HG03469 (cell line): ENCODE measurements around the gene VIM.

ENCODE experiments used
- ATAC-seq: cut with Tn5 transposase; IDR thresholded peaks from one replicate; pipeline ENCODE4 v1.9.1; 2021; ENCODE audit warnings: mild to moderate bottlenecking, moderate library complexity, moderate number of reproducible peaks; ENCODE audit not compliant: unreplicated experiment

Gene VIM

DNA sequence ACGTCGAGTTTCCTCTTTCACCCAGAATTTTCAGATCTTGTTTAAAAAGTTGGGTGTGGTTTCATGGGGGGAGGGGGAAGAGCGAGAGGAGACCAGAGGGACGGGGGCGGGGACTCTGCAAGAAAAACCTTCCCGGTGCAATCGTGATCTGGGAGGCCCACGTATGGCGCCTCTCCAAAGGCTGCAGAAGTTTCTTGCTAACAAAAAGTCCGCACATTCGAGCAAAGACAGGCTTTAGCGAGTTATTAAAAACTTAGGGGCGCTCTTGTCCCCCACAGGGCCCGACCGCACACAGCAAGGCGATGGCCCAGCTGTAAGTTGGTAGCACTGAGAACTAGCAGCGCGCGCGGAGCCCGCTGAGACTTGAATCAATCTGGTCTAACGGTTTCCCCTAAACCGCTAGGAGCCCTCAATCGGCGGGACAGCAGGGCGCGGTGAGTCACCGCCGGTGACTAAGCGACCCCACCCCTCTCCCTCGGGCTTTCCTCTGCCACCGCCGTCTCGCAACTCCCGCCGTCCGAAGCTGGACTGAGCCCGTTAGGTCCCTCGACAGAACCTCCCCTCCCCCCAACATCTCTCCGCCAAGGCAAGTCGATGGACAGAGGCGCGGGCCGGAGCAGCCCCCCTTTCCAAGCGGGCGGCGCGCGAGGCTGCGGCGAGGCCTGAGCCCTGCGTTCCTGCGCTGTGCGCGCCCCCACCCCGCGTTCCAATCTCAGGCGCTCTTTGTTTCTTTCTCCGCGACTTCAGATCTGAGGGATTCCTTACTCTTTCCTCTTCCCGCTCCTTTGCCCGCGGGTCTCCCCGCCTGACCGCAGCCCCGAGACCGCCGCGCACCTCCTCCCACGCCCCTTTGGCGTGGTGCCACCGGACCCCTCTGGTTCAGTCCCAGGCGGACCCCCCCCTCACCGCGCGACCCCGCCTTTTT lies at the start of gene VIM:
VIM (plus strand) TSS at position 151 of the 925 bp plus-strand sequence. CDS start 1,182 bp downstream, outside the sequence.
- ATAC-seq: peak; percentile 22

DNA sequence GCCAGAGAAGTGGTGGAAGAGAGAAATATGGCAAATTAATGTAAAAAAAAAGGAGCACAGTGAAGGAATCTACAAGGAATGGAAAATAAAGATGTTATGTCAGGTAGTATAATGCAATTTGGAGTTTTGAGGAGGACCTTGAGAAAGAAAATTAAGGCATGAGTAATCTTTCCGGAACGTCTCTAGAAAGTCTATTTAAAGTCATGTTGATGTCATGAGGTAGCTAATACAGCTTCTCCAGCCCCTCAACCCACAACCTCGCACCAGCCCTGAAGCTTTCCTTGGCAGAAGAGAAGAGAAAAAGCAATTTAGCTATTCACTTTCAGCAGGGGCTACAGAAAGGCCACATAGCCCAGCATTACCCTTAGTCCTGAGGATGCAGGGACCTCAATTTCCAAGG lies 49.0 kb upstream of the VIM start:
- no peak for ATAC-seq

DNA sequence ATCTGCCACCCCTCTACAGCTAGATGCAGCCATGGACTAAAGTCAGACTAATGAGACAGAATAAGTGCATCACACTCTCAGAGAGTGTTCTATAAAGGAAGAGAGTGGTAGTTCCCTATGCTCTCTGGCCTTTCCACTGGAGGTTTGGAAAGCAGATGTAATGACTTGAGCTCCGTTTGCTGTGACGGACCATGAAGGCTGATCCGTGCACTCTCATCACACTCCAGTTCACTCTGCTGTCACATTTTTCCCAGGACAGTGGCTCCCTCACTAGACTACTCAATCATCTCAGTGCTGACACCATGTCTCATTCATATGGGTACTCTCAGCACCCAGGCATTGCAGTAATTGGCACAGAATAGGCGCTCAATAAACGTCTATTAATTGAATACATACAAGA lies 46.9 kb upstream of the VIM start:
- ATAC-seq: no peak

DNA sequence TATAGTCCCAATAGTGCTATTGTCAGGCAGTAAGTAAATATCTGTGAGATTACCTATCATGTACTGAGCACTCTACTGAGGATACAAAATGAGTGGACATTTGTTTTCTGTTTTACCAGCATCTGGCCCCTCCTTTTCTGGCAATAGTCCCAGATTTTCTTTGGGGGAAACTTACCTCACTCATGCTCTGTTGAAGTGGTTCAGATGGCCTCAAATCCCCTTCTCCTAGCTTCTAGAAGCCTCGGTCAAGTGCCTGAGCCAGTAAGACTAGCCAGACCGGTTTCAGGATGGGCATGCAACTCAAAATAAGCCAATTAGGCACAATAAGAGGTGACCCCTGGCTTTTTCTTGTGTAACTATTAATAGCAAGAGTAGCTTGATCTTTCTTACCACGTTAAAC lies 46.3 kb upstream of the VIM start:
- ATAC-seq: no peak

DNA sequence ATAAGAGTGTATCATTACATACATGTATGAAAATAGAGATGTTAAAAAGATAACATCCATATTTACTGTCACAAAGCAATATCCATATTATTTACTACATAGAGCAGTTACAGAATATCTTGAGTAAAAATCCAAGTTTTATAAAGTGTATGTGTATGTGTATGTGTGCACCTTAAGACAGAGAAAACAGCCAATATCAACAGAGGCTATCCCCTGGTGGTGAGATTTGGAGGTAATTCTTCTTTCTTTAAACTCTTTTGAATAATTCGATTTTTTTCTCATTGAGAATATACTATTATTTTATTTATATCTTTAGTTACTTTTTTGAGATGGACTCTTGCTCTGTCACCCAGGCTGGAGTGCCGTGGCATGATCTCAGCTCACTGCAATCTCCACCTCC lies 44.9 kb upstream of the VIM start:
- ATAC-seq: no peak

DNA sequence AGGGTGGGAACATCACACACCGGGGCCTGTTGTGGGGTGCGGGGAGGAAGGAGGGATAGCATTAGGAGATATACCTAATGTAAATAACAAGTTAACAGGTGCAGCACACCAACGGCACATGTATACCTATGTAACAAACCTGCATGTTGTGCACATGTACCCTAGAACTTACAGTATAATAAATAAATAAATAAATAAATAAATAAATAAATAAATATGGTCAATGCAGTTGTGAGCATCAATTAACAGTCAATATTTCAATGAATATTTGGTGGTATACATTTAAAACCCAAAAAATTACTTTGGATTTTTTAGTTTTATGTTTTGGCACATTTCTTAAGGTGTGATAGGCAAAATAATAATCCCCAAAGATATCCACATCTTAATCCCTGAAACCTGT lies 42.2 kb upstream of the VIM start:
- ATAC-seq: no peak

DNA sequence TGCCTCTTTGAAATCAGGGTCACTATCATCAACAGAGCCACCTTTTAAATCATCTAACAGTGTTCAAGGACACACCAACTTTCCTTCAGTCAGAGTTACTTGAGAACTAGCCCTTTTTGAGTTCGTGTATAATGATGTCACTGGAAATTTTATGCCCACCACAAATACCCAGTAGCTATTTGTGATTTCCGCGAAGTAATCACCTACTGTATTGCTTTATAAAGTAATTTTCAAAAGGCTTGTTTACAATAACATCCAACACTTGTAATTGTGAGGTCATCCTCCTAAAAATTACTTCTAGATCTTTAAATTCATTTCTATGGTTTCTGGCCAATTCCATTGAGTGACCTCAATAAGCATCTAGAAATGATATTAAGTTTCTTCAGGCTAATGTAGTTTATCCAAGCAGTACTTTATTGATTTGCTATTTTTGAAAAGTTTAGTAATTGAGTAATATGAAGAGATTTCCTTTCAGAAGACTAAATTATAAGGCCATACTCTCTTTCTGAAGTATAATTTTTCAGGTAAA lies 39.3 kb upstream of the VIM start:
- ATAC-seq: no peak

DNA sequence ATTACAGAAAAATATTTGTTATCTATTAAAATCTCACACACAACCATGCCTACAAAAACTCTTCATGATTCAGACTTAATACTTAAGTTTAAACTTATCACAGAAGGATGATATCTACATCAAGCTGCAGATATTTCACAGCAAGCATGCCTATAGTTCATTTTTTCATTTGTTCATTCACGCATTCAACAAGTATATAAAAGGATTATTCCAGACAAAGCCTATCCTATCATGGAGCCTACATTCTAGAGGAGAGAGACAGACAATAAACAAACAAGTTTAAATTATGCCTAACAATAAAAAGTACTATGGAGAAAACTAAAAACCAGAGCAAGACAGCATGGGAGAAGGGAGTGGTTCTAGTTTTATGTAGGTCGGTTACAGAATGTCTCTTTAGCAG lies 37.4 kb upstream of the VIM start:
- no peak for ATAC-seq

DNA sequence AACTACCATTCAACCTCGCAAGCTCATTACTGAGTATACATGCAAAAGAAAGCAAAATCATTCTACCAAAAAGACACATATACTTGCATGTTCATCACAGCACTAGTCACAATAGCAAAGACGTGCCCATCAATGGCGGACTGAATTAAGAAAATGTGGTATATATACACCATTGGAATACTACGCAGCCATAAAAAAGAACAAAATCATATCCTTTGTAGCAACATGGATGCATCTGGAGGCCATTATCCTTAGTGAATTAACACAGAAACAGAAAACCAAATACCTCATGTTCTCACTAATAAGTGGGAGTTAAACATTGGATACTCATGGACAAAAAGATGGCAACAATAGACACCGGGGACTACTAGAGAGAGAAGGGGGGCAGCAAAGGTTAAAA lies 33.0 kb upstream of the VIM start:
- no peak for ATAC-seq

DNA sequence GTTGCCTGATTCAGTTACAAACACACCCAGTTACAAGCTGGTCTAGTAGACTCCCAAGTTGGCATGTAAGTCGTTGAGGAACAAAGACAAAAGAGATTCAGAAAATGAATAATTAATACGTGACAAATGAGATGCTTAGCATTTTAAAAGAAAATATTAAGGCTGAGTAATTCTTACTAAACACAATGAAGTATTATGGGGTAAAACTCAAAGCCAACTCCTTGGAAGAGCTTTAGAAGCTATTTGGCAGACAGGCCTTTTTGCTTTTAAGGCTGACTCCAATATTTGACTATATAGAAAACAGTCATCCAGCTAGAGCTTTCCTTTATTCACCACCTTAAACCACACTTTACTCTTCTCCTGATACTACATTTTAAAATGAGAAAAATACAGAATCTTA lies 32.0 kb upstream of the VIM start:
- no peak for ATAC-seq

DNA sequence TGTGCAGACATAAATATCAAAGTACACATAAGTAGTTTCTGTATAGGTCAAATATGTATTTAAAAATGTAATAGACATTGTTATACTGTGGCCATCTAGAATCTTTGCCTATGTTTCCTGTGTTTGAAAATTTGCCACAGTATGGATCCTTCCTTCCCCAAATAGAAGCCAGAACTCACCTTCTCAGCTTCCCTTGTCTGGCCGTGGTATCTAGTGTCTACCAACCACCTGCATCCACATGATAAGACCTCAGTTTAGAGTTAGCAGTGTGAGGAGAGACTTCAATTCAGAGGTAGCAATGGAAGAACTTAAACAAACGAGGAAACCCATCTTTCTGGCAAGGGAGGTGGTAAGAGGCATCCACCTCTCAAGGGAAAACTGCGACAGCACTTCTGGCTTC lies 31.5 kb upstream of the VIM start:
- no peak for ATAC-seq

DNA sequence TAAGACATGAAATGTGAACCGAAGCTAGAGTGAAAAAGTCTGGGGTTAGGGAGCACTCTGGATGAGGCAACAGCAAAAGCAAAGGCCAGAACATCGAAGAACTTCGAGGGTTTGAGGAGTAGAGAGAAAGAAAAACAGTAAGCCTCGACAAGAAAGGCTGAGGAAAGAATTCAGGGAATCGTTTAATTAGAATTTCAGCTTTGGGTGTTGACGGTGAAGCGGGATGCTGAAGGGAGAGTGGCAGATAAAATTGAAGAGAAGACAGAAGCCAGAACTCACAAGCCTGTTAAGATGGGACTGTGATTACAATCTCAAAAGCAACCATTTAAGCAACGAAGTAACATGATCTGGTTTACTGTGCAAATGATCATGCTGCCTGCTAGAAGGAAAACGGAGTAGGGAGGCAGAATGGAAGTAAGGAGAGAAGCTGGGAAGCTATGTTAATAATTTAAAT lies 28.7 kb upstream of the VIM start:
- ATAC-seq: no peak

DNA sequence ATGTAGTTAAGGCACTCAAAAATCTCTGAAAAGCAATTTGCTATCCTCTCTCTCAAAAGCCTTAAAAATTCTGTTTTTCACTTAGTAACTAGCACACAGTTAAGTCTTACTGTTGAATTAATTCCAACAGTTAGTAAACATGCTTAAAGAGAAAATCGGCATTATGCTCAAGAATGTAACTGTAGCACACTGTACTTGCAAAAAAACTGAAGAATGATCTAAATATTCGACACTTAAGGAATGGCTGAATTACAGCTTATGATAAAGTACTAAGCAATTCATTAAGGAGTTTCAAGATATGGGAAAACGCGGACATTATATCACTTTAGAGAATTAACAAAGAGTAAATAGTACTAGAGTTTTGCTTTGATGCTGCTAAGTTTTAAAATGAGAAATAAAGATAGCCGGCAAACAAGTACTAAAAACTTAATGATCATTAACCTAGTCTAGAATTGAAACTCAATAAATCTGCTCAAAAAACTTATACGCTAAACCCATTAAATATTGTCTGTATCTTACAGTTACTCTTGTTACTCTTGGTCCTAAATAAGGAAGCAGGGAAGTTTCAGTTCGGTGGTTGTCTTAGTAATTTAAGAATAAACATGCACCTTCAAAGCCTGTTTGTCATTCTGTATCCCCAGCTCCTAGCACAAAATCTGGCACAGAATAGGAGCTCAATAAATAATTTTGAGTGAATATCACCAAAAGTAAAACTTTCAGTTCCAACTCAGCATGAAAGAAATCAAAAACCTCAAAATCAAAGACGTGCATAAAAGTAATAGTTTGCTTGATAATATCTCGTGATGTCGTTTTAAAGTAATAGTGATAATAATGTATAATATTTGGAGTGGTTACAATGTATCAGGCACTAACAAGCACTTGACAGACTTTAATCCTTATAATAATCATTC lies 27.8 kb upstream of the VIM start:
- ATAC-seq: no peak

DNA sequence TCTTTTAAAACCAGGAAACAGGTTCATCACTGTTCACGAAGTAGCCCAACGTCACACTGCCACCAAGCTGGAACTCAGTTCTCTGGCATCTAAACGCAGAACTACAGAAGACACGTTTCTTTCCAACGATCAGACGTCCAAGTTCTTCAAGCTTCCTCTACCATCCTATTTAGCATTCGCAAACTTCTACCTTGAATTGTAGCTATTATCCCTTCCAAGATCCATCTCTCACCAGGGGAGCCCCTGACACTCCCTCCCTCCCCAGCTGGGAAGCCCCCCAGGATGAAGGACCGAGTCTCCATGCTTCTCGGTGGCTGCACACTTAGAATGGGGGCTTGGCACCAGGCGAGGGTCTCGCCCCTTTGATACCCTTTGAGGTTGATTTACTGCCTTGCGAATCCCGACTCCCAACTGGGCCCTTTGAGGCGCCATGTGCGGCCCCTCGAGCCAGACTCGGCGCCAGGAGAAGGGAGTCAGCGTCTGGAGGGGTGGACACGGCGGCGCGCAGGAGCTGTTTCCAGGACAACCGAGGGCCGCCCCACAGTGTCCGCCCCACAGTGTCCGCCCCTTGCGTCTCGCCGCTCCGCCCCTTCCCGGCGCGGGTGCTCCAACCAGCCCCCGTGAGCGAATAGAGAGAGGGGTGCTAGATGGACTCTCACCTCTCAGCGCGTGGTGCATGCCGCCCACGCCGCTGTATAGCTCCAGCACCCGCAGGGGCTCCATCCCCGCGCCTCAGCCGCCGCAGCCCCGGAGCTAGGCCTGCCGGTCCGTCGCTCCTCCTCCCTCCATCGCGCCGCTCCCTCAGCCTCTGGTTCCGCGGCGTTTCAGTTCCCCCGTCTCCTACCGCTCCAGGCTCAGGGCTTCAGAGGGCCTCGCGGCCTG lies 26.9 kb upstream of the VIM start, which contains the start of gene TRDMT1:
TRDMT1 (minus strand) TSS at position 761 of the 882 bp plus-strand sequence; CDS start at position 723, 38 bp downstream.
- ATAC-seq: peak; percentile 79

DNA sequence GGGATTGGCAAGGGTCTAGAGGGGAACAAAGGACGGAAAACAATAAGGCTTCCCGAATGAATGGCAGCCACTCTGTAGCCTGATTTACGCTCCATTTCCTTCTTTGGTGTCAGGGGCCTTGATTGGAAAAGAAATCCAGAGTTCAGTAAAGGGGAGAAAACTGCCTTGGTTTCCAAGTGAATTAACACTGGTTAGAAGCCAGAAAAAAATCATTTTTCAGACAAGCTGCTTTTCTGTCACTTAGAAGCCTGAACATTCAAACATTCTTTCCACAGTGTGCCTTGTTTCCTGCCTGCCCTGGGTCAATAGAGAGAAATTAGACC lies 26.3 kb upstream of the VIM start:
- no peak for ATAC-seq

DNA sequence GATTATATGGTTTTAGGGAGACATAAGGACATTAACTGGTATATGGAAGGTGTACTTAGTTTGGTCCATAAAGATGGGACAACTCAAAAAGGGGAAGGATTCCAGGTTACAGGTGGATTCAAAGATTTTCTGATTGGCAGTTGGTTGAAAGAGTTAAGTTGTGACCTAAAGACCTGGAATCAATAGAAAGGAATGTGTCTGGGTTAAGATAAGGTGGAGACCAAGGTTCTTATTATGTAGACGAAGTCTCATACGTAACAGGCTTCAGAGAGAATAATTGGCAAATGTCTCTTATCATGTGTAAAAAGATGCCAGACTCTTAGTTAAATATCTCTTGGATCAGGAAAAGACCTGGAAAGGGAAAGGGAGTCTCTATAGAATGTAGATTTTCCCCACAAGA lies 25.5 kb upstream of the VIM start:
- no peak for ATAC-seq

DNA sequence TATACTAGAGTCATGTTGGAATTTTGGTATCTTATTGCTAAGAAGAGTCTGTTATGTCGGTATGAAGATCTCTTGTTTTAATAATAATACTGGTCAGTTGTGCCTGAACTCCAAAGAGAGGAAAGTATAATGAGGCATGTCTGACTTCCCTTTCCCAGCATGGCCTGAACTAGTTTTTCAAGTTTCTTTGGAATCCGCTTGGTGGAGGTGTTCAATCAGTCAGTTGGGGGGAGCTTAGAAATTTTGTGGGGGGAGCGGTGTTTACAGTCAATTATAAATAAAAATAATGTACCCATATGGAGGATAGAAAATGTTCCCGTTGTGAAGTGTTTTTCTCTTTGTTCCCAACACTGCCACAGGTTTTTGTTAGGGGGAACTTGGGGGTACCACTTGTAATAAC lies 25.0 kb upstream of the VIM start:
- ATAC-seq: no peak

DNA sequence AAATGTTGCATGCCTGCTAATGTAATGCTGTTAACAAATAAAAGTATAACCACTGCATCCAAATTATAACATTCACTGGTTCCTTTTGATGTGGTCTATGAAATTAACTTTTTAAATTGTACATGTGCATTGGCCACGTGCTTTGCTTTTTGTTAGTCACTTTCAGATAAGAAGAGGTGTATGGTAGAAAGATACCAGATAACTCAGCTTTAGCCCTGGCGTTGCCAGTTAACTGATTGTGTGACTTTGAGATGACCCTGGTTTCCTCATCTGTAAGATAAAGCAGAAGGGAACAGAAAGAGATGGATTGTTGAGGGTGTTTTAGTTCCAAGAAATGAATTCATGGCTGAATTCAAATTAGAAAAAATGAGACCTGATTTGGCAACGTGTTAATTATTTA lies 24.6 kb upstream of the VIM start:
- no peak for ATAC-seq

DNA sequence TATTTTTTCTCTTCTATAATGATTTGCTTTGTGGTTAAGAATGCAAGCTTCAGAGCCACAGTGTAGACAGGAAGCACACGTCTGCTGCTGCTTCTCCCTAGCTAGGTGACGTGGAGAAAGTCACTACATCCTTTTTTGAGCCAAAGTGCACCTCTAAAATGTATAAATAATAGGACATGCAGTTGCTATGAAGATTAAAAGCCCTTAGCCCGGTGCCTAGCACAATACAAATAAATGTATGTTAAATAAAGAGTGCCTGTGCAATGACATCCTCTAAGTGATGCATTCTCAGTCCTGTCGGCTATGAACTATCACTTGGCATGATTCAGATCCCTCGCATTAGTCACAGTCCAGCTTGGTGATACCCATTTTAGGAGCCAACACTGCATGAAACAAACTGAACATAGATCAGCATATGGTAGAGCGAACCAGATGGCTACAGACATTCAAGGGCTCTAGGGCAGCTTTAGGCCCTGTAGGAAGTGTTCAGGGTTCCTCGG lies 21.8 kb upstream of the VIM start:
- ATAC-seq: peak; percentile 45

DNA sequence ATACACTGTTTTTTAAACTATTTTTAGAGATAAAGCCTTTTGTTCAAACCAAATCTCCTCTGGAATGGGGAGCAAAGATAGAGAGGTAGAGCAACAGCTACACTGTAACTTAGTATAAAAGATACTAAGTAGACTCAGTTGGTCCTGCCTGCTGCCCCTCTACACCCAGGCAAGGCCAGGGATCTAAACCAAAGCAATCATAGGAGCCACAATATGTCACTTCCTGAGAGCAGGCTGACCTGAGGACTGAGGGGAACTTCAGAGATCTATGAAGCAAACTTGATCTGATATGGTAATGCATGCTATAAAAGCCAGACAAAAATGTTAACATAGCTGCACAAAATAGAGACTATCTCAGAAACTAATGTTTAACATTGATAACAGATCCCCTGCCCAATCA lies 19.6 kb upstream of the VIM start:
- no peak for ATAC-seq
